ENCODE results near the gene MOXD1.
A peak's percentile ranks its signal among the peaks of the same experiment; 100 is the strongest.
"Not testable (repeated sequence)": the region's sequence is repeated elsewhere in the genome, so short reads cannot be mapped to it uniquely, and the experiment has no call there.

MOXD1 gene

GRCh38 chr6:132344811-132345210, 56.5 kb downstream of the MOXD1 start:
- no peak for DNase-seq

- no peak for DNase-seq
These were observed 59.6 kb downstream of the MOXD1 start for GRCh38 chr6:132341646-132342045.

- DNase-seq, result no peak
These were observed 66.8 kb downstream of the MOXD1 start for GRCh38 chr6:132334521-132334885.

GRCh38 chr6:132333639-132334520, 67.4 kb downstream of the MOXD1 start:
- DNase-seq, result no peak

GRCh38 chr6:132330759-132331158, 70.5 kb downstream of the MOXD1 start:
- no peak for DNase-seq

GRCh38 chr6:132322398-132322797, 78.9 kb downstream of the MOXD1 start:
- DNase-seq, result no peak

- no peak for DNase-seq
These were observed 81.3 kb downstream of the MOXD1 start for GRCh38 chr6:132320007-132320406.

GRCh38 chr6:132316970-132317369, 84.3 kb downstream of the MOXD1 start:
- DNase-seq, result no peak

- no peak for DNase-seq
These were observed 86.8 kb downstream of the MOXD1 start for GRCh38 chr6:132314432-132314831.

GRCh38 chr6:132310921-132311320, 90.4 kb downstream of the MOXD1 start:
- no peak for DNase-seq

GRCh38 chr6:132310151-132310550, 91.1 kb downstream of the MOXD1 start:
- DNase-seq, result not testable (repeated sequence)

- no peak for DNase-seq
These were observed 96.4 kb downstream of the MOXD1 start for GRCh38 chr6:132304891-132305305.

- DNase-seq, result peak; percentile 36
These were observed 100.8 kb downstream of the MOXD1 start for GRCh38 chr6:132300323-132300949.

- peak; percentile 57 for DNase-seq
These were observed 102.8 kb downstream of the MOXD1 start for GRCh38 chr6:132298344-132298949.

- no peak for DNase-seq
These were observed 111.5 kb downstream of the MOXD1 start for GRCh38 chr6:132289756-132290155.

- no peak for DNase-seq
These were observed 114.2 kb downstream of the MOXD1 start for GRCh38 chr6:132287101-132287500.

- DNase-seq, result no peak
These were observed 114.8 kb downstream of the MOXD1 start for GRCh38 chr6:132286298-132287019.

- no peak for DNase-seq
These were observed 116.1 kb downstream of the MOXD1 start for GRCh38 chr6:132285004-132285780.

- DNase-seq, result no peak
These were observed 118.6 kb downstream of the MOXD1 start for GRCh38 chr6:132282696-132283095.

GRCh38 chr6:132280436-132280835, 120.8 kb downstream of the MOXD1 start:
- DNase-seq, result no peak

GRCh38 chr6:132279592-132280139, 121.6 kb downstream of the MOXD1 start:
- peak; percentile 79 for DNase-seq

Data from hematopoietic multipotent progenitor cell treated with erythropoietin and hydrocortisone succinate and interleukin-3 and kit ligand, for 8 days (in vitro differentiated cells).